Transverse colon (tissue), 4 donors: Measurements from ENCODE around the gene P3H3. TPM values are rescaled to one million over a fixed set of nuclear protein-coding genes. Genes with fewer than 3 reads are reported as not detected.

ENCODE experiments used
- DNase-seq: peaks from one replicate; pipeline ENCODE4 v3.0.0-alpha.2; 2019
- H3K27ac ChIP-seq, 4 donors: fragments of 200-600 bp; sonication (generic); 2 replicates each; pipeline ENCODE4 v1.5.1; 2016 to 2018; ENCODE audit warnings: inconsistent platforms in 4 of 4
- H3K27me3 ChIP-seq: fragments of 200-600 bp; sonication (generic); 2 replicates; pipeline ENCODE4 v1.5.1; 2017; ENCODE audit warnings: inconsistent platforms
- H3K36me3 ChIP-seq, 4 donors: fragments of 200-600 bp; sonication (generic); 2 replicates each; pipeline ENCODE4 v1.5.1; 2017 to 2019; ENCODE audit warnings: inconsistent platforms in 4 of 4
- H3K4me1 ChIP-seq, 4 donors: fragments of 200-600 bp; sonication (generic); 2 replicates each; pipeline ENCODE4 v1.5.1; 2017 to 2020; ENCODE audit warnings: inconsistent platforms in 4 of 4
- H3K4me3 ChIP-seq, 4 donors: fragments of 200-600 bp; sonication (generic); 1 replicate in 1 of 4; 2 replicates in 3 of 4; pipeline versions ENCODE4 v1.5.1 to v1.6.1; 2017 to 2019; ENCODE audit warnings: inconsistent platforms in 4 of 4
- H3K9me3 ChIP-seq, 2 donors: fragments of 200-600 bp; sonication (generic); 2 replicates each; pipeline ENCODE4 v1.5.1; 2017 to 2019; ENCODE audit warnings: inconsistent platforms in 2 of 2
- EP300 ChIP-seq: sonication (generic); formaldehyde crosslinking; IDR thresholded peaks from one replicate; pipeline ENCODE4 v1.6.1; 2017; ENCODE audit warnings: antibody characterized with exemption, low read depth
- POLR2A ChIP-seq: fragments of 450-650 bp; IDR thresholded peaks from one replicate; pipeline ENCODE4 v1.6.1; 2016; ENCODE audit warnings: antibody characterized with exemption, mild to moderate bottlenecking, moderate library complexity
- POLR2AphosphoS5 ChIP-seq, 3 donors: sonication (generic); formaldehyde crosslinking; IDR thresholded peaks; one replicate each; pipeline ENCODE4 v1.6.1; 2016; ENCODE audit warnings: antibody characterized with exemption in 3 of 3
- WGBS, 2 donors: methylation state at CpG; one replicate each; pipeline ENCODE4 v1.1.5; 2018; ENCODE audit warnings: low coverage in 1 of 2; 5-methylcytosine and 5-hydroxymethylcytosine counted together
- in situ Hi-C, 4 donors: fragments of 200-750 bp; cut with MboI; loops; one replicate each; pipeline versions ENCODE4 v1.15.0 to v1.15.1; 2017; ENCODE audit warnings: low sequenced_read_pairs in 3 of 4, low pct_ligation_motif_present in 1 of 4, low pct_unique_long_range_greater_than_20kb in 1 of 4
- intact Hi-C: fragments of 100-400 bp; cut with DNase I; formaldehyde crosslinking; loops from one replicate; pipeline ENCODE4 v1.15.1; 2023; ENCODE audit warnings: low total_unique reads
- total RNA-seq, 4 donors: library from RNA; depleted of rRNA; stranded (reverse); fragments of >200 nt; gene quantifications; one replicate each; pipeline ENCODE4 v1.1.0, GENCODE V29; 2016
- TF ChIP-seq, protein P1 (sequence below), 5 experiments: fragments of 200-600 bp in 3 of 5; fragments of 450-650 bp in 2 of 5; sonication (generic) in 3 of 5; IDR thresholded peaks; 1 replicate in 2 of 5; 2 replicates in 3 of 5; pipeline ENCODE4 v1.5.1; 2016 to 2017; ENCODE audit warnings: antibody characterized with exemption in 5 of 5, inconsistent platforms in 3 of 5, mild to moderate bottlenecking in 2 of 5, moderate library complexity in 1 of 5

The P3H3 gene
- total RNA-seq, 4 donors from 2014 or later, result 5.9 to 32.9 (median 14.4) TPM

GRCh38 chr12:6824901-6825381 is 3.3 kb upstream of the P3H3 start:
- WGBS, 2 donors, result 51 to 53% methylated on average over 7 to 12 of the region's 12 CpGs
- no peaks in the 10 kb centered on the region for H3K36me3 ChIP-seq
- in situ Hi-C loops (loop anchor here in 3 of 4 donors (10.0 to 25.0 kb wide), 2 partner anchors 80 to 88 kb away; no protein-coding TSS in a partner anchor), intact Hi-C loops (loop anchor here (5.0 kb wide), 1 partner anchor 88 kb away; no protein-coding TSS in a partner anchor)
- TF ChIP-seq, protein P1, sequence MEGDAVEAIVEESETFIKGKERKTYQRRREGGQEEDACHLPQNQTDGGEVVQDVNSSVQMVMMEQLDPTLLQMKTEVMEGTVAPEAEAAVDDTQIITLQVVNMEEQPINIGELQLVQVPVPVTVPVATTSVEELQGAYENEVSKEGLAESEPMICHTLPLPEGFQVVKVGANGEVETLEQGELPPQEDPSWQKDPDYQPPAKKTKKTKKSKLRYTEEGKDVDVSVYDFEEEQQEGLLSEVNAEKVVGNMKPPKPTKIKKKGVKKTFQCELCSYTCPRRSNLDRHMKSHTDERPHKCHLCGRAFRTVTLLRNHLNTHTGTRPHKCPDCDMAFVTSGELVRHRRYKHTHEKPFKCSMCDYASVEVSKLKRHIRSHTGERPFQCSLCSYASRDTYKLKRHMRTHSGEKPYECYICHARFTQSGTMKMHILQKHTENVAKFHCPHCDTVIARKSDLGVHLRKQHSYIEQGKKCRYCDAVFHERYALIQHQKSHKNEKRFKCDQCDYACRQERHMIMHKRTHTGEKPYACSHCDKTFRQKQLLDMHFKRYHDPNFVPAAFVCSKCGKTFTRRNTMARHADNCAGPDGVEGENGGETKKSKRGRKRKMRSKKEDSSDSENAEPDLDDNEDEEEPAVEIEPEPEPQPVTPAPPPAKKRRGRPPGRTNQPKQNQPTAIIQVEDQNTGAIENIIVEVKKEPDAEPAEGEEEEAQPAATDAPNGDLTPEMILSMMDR (IDR thresholded peaks at IDR 0.05), result no peak
- no peak for TF ChIP-seq EP300
- no peak for TF ChIP-seq POLR2AphosphoS5 (IDR thresholded peaks at IDR 0.05)
- no peak for TF ChIP-seq POLR2A
- H3K4me1 ChIP-seq, result peaks cover 14 to 47% (median 30%) of the 10 kb centered on the region in 4 donors
- H3K9me3 ChIP-seq, result no peaks in the 10 kb centered on the region
- no peak overlapping the region for H3K27ac ChIP-seq
- DNase-seq, result no peak
- H3K4me3 ChIP-seq, result no peak overlapping the region
- peaks cover 61% of the 10 kb centered on the region for H3K27me3 ChIP-seq

- intact Hi-C loops (loop anchor here (5.0 kb wide), 1 partner anchor 88 kb away; no protein-coding TSS in a partner anchor), in situ Hi-C loops (loop anchor here in 3 of 4 donors (10.0 to 25.0 kb wide), 2 partner anchors 81 to 88 kb away; no protein-coding TSS in a partner anchor)
- H3K36me3 ChIP-seq, result no peaks in the 10 kb centered on the region
- H3K9me3 ChIP-seq, result no peaks in the 10 kb centered on the region
- peak; percentile 89 for DNase-seq
- no peak overlapping the region for H3K27ac ChIP-seq
- H3K4me3 ChIP-seq, result no peak overlapping the region
- peaks cover 14 to 47% (median 30%) of the 10 kb centered on the region in 4 donors for H3K4me1 ChIP-seq
- peaks cover 67% of the 10 kb centered on the region for H3K27me3 ChIP-seq
- TF ChIP-seq, protein P1 (IDR thresholded peaks at IDR 0.05), result peak; percentile 90 to 95 (median 92)
- TF ChIP-seq POLR2A (no peak), EP300 (no peak), POLR2AphosphoS5 (IDR thresholded peaks at IDR 0.05) (no peak)
- 18 to 29% methylated on average over 1 to 19 of the region's 19 CpGs for WGBS, 2 donors
These were observed 2.6 kb upstream of the P3H3 start for GRCh38 chr12:6825398-6826124.

DNA sequence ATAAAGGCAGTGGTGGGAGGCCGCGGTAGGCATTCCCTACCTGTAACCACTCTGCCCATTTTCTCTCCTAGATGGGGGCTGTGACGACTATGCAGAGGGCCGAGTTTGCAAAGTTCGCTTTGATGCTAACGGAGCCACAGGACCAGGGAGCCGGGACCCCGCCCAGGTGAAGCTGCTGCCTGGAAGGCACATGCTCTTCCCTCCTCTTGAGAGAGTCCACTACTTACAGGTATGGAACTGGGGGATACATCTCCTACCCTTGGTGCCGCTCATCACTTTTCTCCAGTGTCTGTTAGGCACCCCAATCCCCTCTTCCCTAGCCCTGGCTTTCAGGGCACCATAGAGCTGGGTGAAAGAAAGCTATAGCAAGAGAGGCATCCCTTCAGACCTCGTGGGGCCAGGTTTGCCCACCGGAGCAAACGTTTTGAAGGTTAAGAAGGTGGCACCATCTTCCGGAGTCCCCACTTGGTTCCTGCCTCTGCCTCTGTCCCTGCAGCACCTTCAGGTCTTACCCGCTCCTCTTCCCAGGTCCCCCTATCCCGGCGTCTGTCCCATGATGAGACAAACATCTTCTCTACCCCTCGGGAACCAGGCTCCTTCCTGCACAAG is 2.0 kb upstream of the P3H3 start:
- Histone ChIP-seq H3K36me3 (no peaks in the 10 kb centered on the region), H3K27me3 (peaks cover 67% of the 10 kb centered on the region), H3K27ac (no peak overlapping the region), H3K9me3 (no peaks in the 10 kb centered on the region), H3K4me1 (peaks cover 14 to 43% (median 28%) of the 10 kb centered on the region in 4 donors), H3K4me3 (no peak overlapping the region)
- intact Hi-C loops (loop anchor here (5.0 kb wide), 1 partner anchor 89 kb away; no protein-coding TSS in a partner anchor), in situ Hi-C loops (loop anchor here in 3 of 4 donors (10.0 to 25.0 kb wide), 2 partner anchors 81 to 89 kb away; no protein-coding TSS in a partner anchor)
- no peak for DNase-seq
- 76 to 87% methylated on average over 3 to 17 of the region's 17 CpGs for WGBS, 2 donors
- TF ChIP-seq, protein P1 (IDR thresholded peaks at IDR 0.05), result no peak
- TF ChIP-seq POLR2AphosphoS5 (IDR thresholded peaks at IDR 0.05) (no peak), POLR2A (no peak), EP300 (no peak)
